Measurements from ENCODE around the gene RRAS. TPM values are rescaled to one million over a fixed set of nuclear protein-coding genes. Genes with fewer than 3 reads are reported as not detected.

The RRAS gene
- total and polyA plus RNA-seq, 4 donors, result 4.1 to 18.5 (median 11.1) TPM

GRCh38 chr19:49652551-49653465 is 12.9 kb upstream of the RRAS start (continued):
- TF ChIP-seq RAD21 (IDR thresholded peaks at IDR 0.05), result no peak
- no peak for TF ChIP-seq SP1 (IDR thresholded peaks at IDR 0.05)
- TF ChIP-seq HNF4A (conservative IDR thresholded peaks at IDR 0.05), result no peak
- TF ChIP-seq HNF4G (IDR thresholded peaks at IDR 0.05), result no peak

DNA sequence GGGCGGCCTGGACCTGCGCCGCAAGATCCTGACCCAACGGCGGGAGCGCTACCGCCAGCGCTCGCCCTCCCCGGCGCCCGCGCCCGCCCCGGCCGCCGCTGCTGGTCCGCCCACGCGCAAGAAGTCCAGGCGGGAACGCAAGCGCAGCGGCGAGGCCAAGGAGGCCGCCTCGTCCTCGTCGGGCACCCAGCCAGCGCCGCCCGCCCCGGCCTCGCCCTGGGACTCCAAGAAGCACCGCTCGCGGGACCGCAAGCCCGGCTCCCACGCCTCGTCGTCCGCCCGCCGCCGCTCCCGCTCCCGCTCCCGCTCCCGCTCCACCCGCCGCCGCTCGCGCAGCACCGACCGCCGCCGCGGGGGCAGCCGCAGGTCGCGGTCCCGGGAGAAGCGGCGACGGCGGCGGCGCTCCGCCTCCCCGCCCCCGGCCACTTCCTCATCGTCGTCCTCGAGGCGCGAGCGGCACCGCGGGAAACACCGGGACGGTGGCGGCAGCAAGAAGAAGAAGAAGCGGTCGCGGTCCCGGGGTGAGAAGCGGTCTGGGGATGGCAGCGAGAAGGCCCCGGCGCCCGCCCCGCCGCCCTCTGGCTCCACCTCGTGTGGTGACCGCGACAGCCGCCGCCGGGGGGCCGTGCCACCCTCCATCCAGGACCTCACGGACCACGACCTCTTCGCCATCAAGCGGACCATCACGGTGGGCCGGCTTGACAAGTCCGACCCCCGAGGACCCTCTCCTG is 12.0 kb upstream of the RRAS start:
- Histone ChIP-seq H3K9ac (ENCODE audit: low read depth in 1 of 2, low read length in 2 of 2) (no peak overlapping the region), H3K4me1 (ENCODE audit: control insufficient read depth in 4 of 4, insufficient read depth in 4 of 4, low read length in 3 of 4) (peaks cover 0 to 2% (median 0%) of the 10 kb centered on the region in 4 donors), H3K9me3 (ENCODE audit: control insufficient read depth in 4 of 4, low read length in 3 of 4) (no peaks in the 10 kb centered on the region), H3K4me3 (ENCODE audit: low read depth in 1 of 3, low read length in 3 of 3) (no peak overlapping the region), H3K36me3 (ENCODE audit: control insufficient read depth in 4 of 4, insufficient read depth in 3 of 4, low read depth in 1 of 4, low read length in 3 of 4) (peaks cover 24 to 66% (median 42%) of the 10 kb centered on the region in 4 donors), H3K27me3 (ENCODE audit: control insufficient read depth in 4 of 4, insufficient read depth in 4 of 4, low read length in 3 of 4) (no peaks in the 10 kb centered on the region), H3K27ac (ENCODE audit: low read depth in 1 of 2, low read length in 2 of 2) (no peak overlapping the region)
- DNase-seq (ENCODE audit: low spot score), result no peak
- no peak for TF ChIP-seq RAD21 (IDR thresholded peaks at IDR 0.05)
- TF ChIP-seq FOXA1 (IDR thresholded peaks at IDR 0.05), result no peak
- TF ChIP-seq ZBTB33 (IDR thresholded peaks at IDR 0.05), result no peak
- no peak for TF ChIP-seq EGR1 (IDR thresholded peaks at IDR 0.05; ENCODE audit: low read depth in 2 of 2)
- TF ChIP-seq, protein P1, sequence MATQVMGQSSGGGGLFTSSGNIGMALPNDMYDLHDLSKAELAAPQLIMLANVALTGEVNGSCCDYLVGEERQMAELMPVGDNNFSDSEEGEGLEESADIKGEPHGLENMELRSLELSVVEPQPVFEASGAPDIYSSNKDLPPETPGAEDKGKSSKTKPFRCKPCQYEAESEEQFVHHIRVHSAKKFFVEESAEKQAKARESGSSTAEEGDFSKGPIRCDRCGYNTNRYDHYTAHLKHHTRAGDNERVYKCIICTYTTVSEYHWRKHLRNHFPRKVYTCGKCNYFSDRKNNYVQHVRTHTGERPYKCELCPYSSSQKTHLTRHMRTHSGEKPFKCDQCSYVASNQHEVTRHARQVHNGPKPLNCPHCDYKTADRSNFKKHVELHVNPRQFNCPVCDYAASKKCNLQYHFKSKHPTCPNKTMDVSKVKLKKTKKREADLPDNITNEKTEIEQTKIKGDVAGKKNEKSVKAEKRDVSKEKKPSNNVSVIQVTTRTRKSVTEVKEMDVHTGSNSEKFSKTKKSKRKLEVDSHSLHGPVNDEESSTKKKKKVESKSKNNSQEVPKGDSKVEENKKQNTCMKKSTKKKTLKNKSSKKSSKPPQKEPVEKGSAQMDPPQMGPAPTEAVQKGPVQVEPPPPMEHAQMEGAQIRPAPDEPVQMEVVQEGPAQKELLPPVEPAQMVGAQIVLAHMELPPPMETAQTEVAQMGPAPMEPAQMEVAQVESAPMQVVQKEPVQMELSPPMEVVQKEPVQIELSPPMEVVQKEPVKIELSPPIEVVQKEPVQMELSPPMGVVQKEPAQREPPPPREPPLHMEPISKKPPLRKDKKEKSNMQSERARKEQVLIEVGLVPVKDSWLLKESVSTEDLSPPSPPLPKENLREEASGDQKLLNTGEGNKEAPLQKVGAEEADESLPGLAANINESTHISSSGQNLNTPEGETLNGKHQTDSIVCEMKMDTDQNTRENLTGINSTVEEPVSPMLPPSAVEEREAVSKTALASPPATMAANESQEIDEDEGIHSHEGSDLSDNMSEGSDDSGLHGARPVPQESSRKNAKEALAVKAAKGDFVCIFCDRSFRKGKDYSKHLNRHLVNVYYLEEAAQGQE (IDR thresholded peaks at IDR 0.05), result no peak
- 97% methylated on average over 110 of the region's 110 CpGs for WGBS

GRCh38 chr19:49651029-49651819 is 11.3 kb upstream of the RRAS start:
- TF ChIP-seq, protein P2, sequence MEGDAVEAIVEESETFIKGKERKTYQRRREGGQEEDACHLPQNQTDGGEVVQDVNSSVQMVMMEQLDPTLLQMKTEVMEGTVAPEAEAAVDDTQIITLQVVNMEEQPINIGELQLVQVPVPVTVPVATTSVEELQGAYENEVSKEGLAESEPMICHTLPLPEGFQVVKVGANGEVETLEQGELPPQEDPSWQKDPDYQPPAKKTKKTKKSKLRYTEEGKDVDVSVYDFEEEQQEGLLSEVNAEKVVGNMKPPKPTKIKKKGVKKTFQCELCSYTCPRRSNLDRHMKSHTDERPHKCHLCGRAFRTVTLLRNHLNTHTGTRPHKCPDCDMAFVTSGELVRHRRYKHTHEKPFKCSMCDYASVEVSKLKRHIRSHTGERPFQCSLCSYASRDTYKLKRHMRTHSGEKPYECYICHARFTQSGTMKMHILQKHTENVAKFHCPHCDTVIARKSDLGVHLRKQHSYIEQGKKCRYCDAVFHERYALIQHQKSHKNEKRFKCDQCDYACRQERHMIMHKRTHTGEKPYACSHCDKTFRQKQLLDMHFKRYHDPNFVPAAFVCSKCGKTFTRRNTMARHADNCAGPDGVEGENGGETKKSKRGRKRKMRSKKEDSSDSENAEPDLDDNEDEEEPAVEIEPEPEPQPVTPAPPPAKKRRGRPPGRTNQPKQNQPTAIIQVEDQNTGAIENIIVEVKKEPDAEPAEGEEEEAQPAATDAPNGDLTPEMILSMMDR (IDR thresholded peaks at IDR 0.05; ENCODE audit: low read depth, low read length, missing input control), result no peak
- 98% methylated on average over 72 of the region's 72 CpGs for WGBS
- Histone ChIP-seq H3K9ac (ENCODE audit: low read depth in 1 of 2, low read length in 2 of 2) (no peak overlapping the region), H3K4me3 (ENCODE audit: low read depth in 1 of 3, low read length in 3 of 3) (no peak overlapping the region), H3K36me3 (ENCODE audit: control insufficient read depth in 4 of 4, insufficient read depth in 3 of 4, low read depth in 1 of 4, low read length in 3 of 4) (peaks cover 21 to 65% (median 46%) of the 10 kb centered on the region in 4 donors), H3K9me3 (ENCODE audit: control insufficient read depth in 4 of 4, low read length in 3 of 4) (no peaks in the 10 kb centered on the region), H3K27ac (ENCODE audit: low read depth in 1 of 2, low read length in 2 of 2) (no peak overlapping the region), H3K27me3 (ENCODE audit: control insufficient read depth in 4 of 4, insufficient read depth in 4 of 4, low read length in 3 of 4) (no peaks in the 10 kb centered on the region), H3K4me1 (ENCODE audit: control insufficient read depth in 4 of 4, insufficient read depth in 4 of 4, low read length in 3 of 4) (peaks cover 0 to 2% (median 0%) of the 10 kb centered on the region in 4 donors)
- DNase-seq (ENCODE audit: low spot score), result no peak

All from liver (tissue), 9 donors.